HG03571 (cell line): ENCODE measurements around the gene OR6C76.

Experiments
- ATAC-seq: cut with Tn5 transposase; IDR thresholded peaks from one replicate; pipeline ENCODE4 v1.9.1; 2021; ENCODE audit not compliant: unreplicated experiment

The OR6C76 gene

DNA sequence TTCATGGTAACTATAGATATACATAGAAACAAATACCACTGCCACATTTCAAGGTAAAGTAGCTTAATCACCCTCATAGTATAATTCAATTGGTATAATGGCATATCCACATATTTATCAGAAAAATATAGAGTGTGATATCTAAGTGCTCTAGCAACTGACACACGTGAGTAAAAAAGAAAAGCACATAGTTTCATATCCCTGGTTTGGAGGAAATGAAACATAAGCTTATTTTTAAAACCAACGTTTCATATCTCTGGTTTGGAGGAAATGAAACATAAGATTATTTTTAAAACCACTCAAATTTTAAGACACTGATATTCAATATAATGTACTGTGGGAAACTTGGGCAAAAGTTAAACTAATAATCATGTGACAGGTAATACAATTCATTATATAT is 41.8 kb downstream of the OR6C76 start:
- ATAC-seq = no peak

- ATAC-seq = no peak
Observed at GRCh38 chr12:55469291-55469690, 43.2 kb downstream of the OR6C76 start.

GRCh38 chr12:55470088-55470829 is 44.2 kb downstream of the OR6C76 start, which contains the start of gene OR6C70:
Gene OR6C70, minus strand, starts transcription at chr12:55470138. Its CDS starts 0 bp downstream, at chr12:55470138.
- ATAC-seq = no peak

DNA sequence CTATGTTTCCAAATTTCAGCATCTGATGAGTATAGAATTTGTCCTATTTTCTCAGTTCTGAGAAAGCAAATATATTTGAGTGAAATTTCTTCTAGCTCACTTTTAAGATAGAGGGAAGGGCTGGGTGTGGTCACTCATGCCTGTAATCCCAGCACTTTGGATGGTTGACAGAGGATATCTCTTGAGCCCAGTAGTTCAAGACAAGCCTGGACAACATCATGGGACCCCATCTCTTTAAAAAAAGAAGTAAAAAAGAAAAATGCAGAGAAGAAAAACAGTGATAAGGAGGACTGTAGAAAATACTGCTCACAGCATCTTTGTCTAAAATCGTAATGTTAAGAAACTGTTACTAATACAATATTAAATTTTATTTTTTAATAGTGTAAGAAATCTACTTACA is 46.2 kb downstream of the OR6C76 start:
- ATAC-seq = no peak
